Suprapubic skin (tissue), 4 donors: ENCODE results near the gene WFIKKN1. TPM values are rescaled to one million over a fixed set of nuclear protein-coding genes. Genes with fewer than 3 reads are reported as not detected.

Experiments
- DNase-seq, 2 donors: peaks; one replicate each; pipeline ENCODE4 v3.0.0-alpha.2; 2019; ENCODE audit warnings: low spot score in 2 of 2
- H3K27ac ChIP-seq: fragments of 200-600 bp; sonication (generic); one replicate; pipeline ENCODE4 v1.5.1; 2019
- H3K27me3 ChIP-seq: fragments of 200-600 bp; sonication (generic); one replicate; pipeline ENCODE4 v1.5.1; 2019
- H3K36me3 ChIP-seq: fragments of 200-600 bp; sonication (generic); one replicate; pipeline ENCODE4 v1.5.1; 2019
- H3K4me1 ChIP-seq: fragments of 200-600 bp; sonication (generic); one replicate; pipeline ENCODE4 v1.5.1; 2019
- H3K4me3 ChIP-seq: fragments of 200-600 bp; sonication (generic); one replicate; pipeline ENCODE4 v1.5.1; 2019; ENCODE audit warnings: mild to moderate bottlenecking
- H3K9me3 ChIP-seq: fragments of 200-600 bp; sonication (generic); one replicate; pipeline ENCODE4 v1.5.1; 2019
- CTCF ChIP-seq, 2 donors: fragments of 200-600 bp in 1 of 2; fragments of 450-650 bp in 1 of 2; sonication (generic) in 1 of 2; IDR thresholded peaks; one replicate each; pipeline ENCODE4 v1.5.1; 2016 to 2019; ENCODE audit warnings: antibody characterized with exemption in 2 of 2, mild to moderate bottlenecking in 1 of 2, moderate library complexity in 1 of 2
- EP300 ChIP-seq: sonication (generic); formaldehyde crosslinking; IDR thresholded peaks from one replicate; pipeline ENCODE4 v1.6.1; 2017; ENCODE audit warnings: antibody characterized with exemption
- POLR2A ChIP-seq, 2 donors: fragments of 450-650 bp; IDR thresholded peaks; one replicate each; pipeline ENCODE4 v1.6.1; 2017; ENCODE audit warnings: antibody characterized with exemption in 2 of 2, mild to moderate bottlenecking in 2 of 2, moderate library complexity in 2 of 2
- POLR2AphosphoS5 ChIP-seq, 3 donors: sonication (generic); formaldehyde crosslinking; IDR thresholded peaks; one replicate each; pipeline ENCODE4 v1.6.1; 2017; ENCODE audit warnings: antibody characterized with exemption in 3 of 3
- WGBS: methylation state at CpG from one replicate; pipeline ENCODE4 v1.1.5; 2018; 5-methylcytosine and 5-hydroxymethylcytosine counted together
- total RNA-seq, 4 donors: library from RNA; depleted of rRNA; stranded (reverse); fragments of >200 nt; gene quantifications; one replicate each; pipeline ENCODE4 v1.1.0, GENCODE V29; 2016

The WFIKKN1 gene
- total RNA-seq, 4 donors from 2014 or later = 1.2 to 12.6 (median 4.6) TPM

DNA sequence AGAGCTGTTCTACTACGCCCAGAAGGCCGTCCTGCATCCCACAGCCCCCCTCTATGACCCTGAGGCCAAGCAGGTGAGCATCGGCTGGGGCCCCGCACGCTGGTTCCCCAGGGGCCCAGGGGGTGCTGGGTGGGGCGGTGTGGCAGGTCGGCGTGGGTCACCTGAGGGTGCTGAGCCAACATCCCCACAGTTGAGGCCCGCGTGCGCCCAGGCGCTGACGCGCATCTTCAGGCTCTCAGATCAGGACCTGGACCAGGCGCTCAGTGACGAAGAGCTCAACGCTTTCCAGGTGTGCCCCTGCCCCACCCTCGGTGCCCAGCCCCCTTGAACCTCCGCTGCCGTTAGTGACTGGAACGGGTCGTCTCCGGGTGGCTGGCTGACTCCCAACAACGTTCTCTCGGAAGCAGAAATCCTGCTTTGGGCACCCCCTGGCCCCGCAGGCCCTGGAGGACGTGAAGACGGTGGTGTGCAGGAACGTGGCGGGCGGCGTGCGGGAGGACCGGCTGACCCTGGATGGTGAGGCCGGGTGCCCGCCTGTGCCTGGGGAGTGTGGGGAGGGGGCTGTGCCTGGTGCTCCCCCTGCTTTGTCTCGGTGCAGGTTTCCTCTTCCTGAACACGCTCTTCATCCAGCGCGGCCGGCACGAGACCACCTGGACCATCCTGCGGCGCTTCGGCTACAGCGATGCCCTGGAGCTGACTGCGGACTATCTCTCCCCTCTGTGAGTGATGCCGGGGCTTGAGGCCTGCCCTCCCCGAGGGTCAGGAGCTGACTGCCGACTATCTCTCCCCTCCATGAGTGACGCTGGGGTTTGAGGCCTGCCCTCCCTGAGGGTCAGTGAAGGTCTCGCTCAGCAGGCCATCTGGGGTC, 39.9 kb downstream of the WFIKKN1 start:
- Histone ChIP-seq H3K27ac (no peak overlapping the region), H3K9me3 (no peaks in the 10 kb centered on the region), H3K4me3 (no peak overlapping the region), H3K4me1 (peaks cover 36% of the 10 kb centered on the region), H3K36me3 (peaks cover 51% of the 10 kb centered on the region), H3K27me3 (no peaks in the 10 kb centered on the region)
- WGBS = 85% methylated on average over 16 of the region's 52 CpGs
- TF ChIP-seq POLR2AphosphoS5 (IDR thresholded peaks at IDR 0.05) (no peak), CTCF (IDR thresholded peaks at IDR 0.05) (no peak), EP300 (no peak), POLR2A (IDR thresholded peaks at IDR 0.05) (no peak)
- no peak for DNase-seq

GRCh38 chr16:671353-672131, 40.8 kb downstream of the WFIKKN1 start:
- no peak for DNase-seq
- no peaks in the 10 kb centered on the region for H3K27me3 ChIP-seq
- no peak overlapping the region for H3K27ac ChIP-seq
- no peak overlapping the region for H3K4me3 ChIP-seq
- H3K9me3 ChIP-seq = no peaks in the 10 kb centered on the region
- TF ChIP-seq POLR2A (IDR thresholded peaks at IDR 0.05) (no peak), CTCF (IDR thresholded peaks at IDR 0.05) (no peak), EP300 (no peak), POLR2AphosphoS5 (IDR thresholded peaks at IDR 0.05) (no peak)
- H3K4me1 ChIP-seq = peaks cover 44% of the 10 kb centered on the region
- WGBS = 97% methylated on average over 10 of the region's 40 CpGs
- H3K36me3 ChIP-seq = peaks cover 51% of the 10 kb centered on the region

GRCh38 chr16:672371-672770, 41.6 kb downstream of the WFIKKN1 start:
- H3K27ac ChIP-seq = no peak overlapping the region
- WGBS = 92% methylated on average over 11 of the region's 19 CpGs
- H3K27me3 ChIP-seq = peaks cover 2% of the 10 kb centered on the region
- DNase-seq = no peak
- H3K9me3 ChIP-seq = no peaks in the 10 kb centered on the region
- peaks cover 51% of the 10 kb centered on the region for H3K36me3 ChIP-seq
- no peak overlapping the region for H3K4me3 ChIP-seq
- no peak for TF ChIP-seq CTCF (IDR thresholded peaks at IDR 0.05)
- TF ChIP-seq EP300 = no peak
- TF ChIP-seq POLR2AphosphoS5 (IDR thresholded peaks at IDR 0.05) = no peak
- no peak for TF ChIP-seq POLR2A (IDR thresholded peaks at IDR 0.05)
- peaks cover 44% of the 10 kb centered on the region for H3K4me1 ChIP-seq

DNA sequence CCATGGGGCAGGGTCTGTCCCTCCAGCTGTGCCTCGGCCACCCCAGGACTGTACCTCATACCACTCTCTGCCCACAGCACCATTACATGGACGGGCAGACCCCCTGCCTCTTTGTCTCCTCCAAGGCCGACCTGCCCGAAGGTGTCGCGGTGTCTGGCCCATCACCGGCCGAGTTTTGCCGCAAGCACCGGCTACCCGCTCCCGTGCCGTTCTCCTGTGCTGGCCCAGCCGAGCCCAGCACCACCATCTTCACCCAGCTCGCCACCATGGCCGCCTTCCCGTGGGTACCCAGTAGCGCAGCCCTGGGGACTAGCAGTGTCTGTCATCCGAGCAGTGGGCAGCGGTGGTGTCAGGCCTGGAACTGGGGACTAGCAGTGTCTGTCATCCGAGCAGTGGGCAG, 42.1 kb downstream of the WFIKKN1 start:
- no peak for DNase-seq
- WGBS = 96% methylated on average over 20 of the region's 21 CpGs
- no peak overlapping the region for H3K4me3 ChIP-seq
- H3K36me3 ChIP-seq = peaks cover 51% of the 10 kb centered on the region
- no peaks in the 10 kb centered on the region for H3K9me3 ChIP-seq
- no peak for TF ChIP-seq POLR2AphosphoS5 (IDR thresholded peaks at IDR 0.05)
- no peak for TF ChIP-seq CTCF (IDR thresholded peaks at IDR 0.05)
- no peak for TF ChIP-seq POLR2A (IDR thresholded peaks at IDR 0.05)
- H3K4me1 ChIP-seq = peaks cover 44% of the 10 kb centered on the region
- H3K27ac ChIP-seq = no peak overlapping the region
- H3K27me3 ChIP-seq = peaks cover 4% of the 10 kb centered on the region

DNA sequence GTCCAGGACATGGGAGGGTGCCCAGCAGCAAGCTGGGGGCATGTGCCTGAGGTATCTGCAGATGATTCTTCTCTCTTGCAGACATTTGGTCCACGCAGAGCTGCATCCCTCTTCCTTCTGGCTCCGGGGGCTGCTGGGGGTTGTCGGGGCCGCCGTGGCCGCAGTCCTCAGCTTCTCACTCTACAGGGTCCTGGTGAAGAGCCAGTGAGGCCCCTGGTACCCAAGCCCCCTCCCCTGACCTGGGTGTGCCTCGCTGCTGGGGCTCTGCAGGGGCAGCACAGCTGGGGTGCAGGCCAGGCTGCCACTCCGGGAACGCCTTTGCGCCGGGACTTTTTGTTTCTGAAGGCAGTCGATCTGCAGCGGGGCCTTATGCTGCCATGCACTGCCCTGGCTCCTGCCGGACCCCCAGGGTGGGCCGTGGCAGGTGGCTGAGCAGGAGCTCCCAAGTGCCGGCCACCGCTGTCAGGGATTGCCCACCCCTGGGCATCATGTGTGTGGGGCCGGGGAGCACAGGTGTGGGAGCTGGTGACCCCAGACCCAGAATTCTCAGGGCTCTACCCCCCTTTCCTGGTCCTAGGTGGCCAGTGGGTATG, 42.7 kb downstream of the WFIKKN1 start:
- Histone ChIP-seq H3K27me3 (peaks cover 4% of the 10 kb centered on the region), H3K4me3 (no peak overlapping the region), H3K4me1 (peaks cover 50% of the 10 kb centered on the region), H3K36me3 (peaks cover 51% of the 10 kb centered on the region), H3K27ac (no peak overlapping the region), H3K9me3 (no peaks in the 10 kb centered on the region)
- DNase-seq = no peak
- WGBS = no CpG with 5 or more reads among the region's 18 CpGs
- TF ChIP-seq POLR2AphosphoS5 (IDR thresholded peaks at IDR 0.05) = no peak
